Tibial nerve (tissue), 4 donors: ENCODE results near the gene EXOC6B. TPM values are rescaled to one million over a fixed set of nuclear protein-coding genes. Genes with fewer than 3 reads are reported as not detected.

Experiments
- DNase-seq, 2 donors: peaks; one replicate each; pipeline ENCODE4 v3.0.0-alpha.2; 2019; ENCODE audit warnings: low spot score in 2 of 2
- H3K27ac ChIP-seq, 4 donors: fragments of 200-600 bp; sonication (generic) in 3 of 4; one replicate each; pipeline ENCODE4 v1.5.1; 2017 to 2019; ENCODE audit warnings: mild to moderate bottlenecking in 1 of 4
- H3K27me3 ChIP-seq, 2 donors: fragments of 200-600 bp; sonication (generic) in 1 of 2; one replicate each; pipeline versions ENCODE4 v1.5.1 to v1.6.0; 2017 to 2019
- H3K36me3 ChIP-seq, 3 donors: fragments of 200-600 bp; sonication (generic); one replicate each; pipeline ENCODE4 v1.5.1; 2018 to 2019
- H3K4me1 ChIP-seq, 4 donors: fragments of 200-600 bp; sonication (generic) in 3 of 4; one replicate each; pipeline ENCODE4 v1.5.1; 2017 to 2019
- H3K4me3 ChIP-seq, 4 donors: fragments of 200-600 bp; sonication (generic) in 3 of 4; one replicate each; pipeline ENCODE4 v1.5.1; 2017 to 2019; ENCODE audit warnings: mild to moderate bottlenecking in 1 of 4, moderate library complexity in 1 of 4
- H3K9me3 ChIP-seq, 4 donors: fragments of 200-600 bp; sonication (generic) in 3 of 4; one replicate each; pipeline ENCODE4 v1.5.1; 2017 to 2019
- EP300 ChIP-seq, 2 donors: sonication (generic); formaldehyde crosslinking; IDR thresholded peaks; one replicate each; pipeline ENCODE4 v1.6.1; 2017; ENCODE audit warnings: antibody characterized with exemption in 2 of 2, mild to moderate bottlenecking in 1 of 2
- POLR2A ChIP-seq, 2 donors: fragments of 450-650 bp; IDR thresholded peaks; one replicate each; pipeline ENCODE4 v1.6.1; 2017; ENCODE audit warnings: antibody characterized with exemption in 2 of 2, mild to moderate bottlenecking in 2 of 2, moderate library complexity in 2 of 2
- WGBS, 2 donors: methylation state at CpG; one replicate each; pipeline ENCODE4 v1.1.5; 2018; 5-methylcytosine and 5-hydroxymethylcytosine counted together
- total RNA-seq, 4 donors: library from RNA; depleted of rRNA; stranded (reverse); fragments of >200 nt; gene quantifications; one replicate each; pipeline ENCODE4 v1.1.0, GENCODE V29; 2016
- TF ChIP-seq, protein P1 (sequence below), 5 experiments: fragments of 200-600 bp in 3 of 5; fragments of 450-650 bp in 2 of 5; sonication (generic) in 3 of 5; IDR thresholded peaks; one replicate each; pipeline ENCODE4 v1.5.1; 2016 to 2019; ENCODE audit warnings: antibody characterized with exemption in 5 of 5, mild to moderate bottlenecking in 3 of 5, moderate library complexity in 2 of 5

The EXOC6B gene
- total RNA-seq, 4 donors from 2014 or later = 22.1 to 41.1 (median 30.3) TPM

DNA sequence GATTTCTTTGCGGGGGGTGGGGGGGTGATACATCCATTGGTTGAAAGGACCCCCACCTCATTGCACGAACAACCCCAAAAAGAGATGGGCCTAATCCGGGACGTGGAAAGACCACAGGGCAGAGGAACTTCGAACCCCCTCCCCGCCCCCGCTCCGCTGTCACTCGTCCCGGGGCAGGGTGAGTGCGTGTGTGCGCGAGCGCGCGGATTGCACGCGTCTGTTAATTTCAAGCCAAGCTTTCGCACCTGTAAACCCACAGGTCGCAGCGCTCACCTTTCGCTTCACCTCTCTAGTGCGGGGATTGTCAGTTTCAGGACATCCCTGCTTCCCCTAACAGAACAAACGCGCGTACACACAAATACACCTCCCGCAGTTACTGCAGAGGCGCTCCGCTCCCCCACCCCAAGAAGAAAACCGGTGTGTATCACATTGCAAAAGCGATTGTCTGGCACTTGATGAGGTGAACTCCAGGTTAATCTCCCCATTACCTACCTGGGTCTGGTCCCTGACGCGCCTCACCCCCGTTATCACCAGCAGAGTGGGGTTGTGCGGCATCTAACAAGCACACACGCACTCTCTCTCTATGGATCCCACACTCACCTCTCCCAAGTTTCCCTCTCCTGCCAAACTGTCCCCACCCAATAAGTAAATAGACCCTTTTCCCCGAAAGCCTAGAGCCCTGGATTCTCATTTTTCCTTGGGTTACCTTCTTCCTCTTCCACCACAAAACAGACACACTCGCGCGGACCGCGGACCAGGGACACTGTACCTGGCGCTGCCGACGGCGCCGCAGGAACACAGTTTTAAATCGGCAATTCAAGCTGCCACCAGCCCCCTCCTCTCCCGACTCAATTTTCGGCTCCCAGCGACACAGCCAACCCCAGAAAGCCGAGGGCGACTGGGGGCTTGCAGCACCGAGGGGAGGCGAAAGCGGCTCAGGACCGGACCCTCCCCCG, 679.2 kb downstream of the EXOC6B start:
- Histone ChIP-seq H3K27me3 (peaks cover 2 to 67% of the 10 kb centered on the region in 2 donors), H3K4me1 (peaks cover 0 to 88% (median 63%) of the 10 kb centered on the region in 4 donors), H3K4me3 (peak overlapping the region; percentile 27 to 56 (median 34)), H3K36me3 (no peaks in the 10 kb centered on the region), H3K27ac (peak overlapping the region in 2 of 4 donors; percentile 57 to 80), H3K9me3 (no peaks in the 10 kb centered on the region)
- 4 to 7% methylated on average over 45 to 53 of the region's 58 CpGs for WGBS, 2 donors
- peak; percentile 3 to 11 for DNase-seq
- TF ChIP-seq, protein P1, sequence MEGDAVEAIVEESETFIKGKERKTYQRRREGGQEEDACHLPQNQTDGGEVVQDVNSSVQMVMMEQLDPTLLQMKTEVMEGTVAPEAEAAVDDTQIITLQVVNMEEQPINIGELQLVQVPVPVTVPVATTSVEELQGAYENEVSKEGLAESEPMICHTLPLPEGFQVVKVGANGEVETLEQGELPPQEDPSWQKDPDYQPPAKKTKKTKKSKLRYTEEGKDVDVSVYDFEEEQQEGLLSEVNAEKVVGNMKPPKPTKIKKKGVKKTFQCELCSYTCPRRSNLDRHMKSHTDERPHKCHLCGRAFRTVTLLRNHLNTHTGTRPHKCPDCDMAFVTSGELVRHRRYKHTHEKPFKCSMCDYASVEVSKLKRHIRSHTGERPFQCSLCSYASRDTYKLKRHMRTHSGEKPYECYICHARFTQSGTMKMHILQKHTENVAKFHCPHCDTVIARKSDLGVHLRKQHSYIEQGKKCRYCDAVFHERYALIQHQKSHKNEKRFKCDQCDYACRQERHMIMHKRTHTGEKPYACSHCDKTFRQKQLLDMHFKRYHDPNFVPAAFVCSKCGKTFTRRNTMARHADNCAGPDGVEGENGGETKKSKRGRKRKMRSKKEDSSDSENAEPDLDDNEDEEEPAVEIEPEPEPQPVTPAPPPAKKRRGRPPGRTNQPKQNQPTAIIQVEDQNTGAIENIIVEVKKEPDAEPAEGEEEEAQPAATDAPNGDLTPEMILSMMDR (IDR thresholded peaks at IDR 0.05) = no peak
- TF ChIP-seq POLR2A (IDR thresholded peaks at IDR 0.05) = no peak
- TF ChIP-seq EP300 (IDR thresholded peaks at IDR 0.05) = no peak

DNA sequence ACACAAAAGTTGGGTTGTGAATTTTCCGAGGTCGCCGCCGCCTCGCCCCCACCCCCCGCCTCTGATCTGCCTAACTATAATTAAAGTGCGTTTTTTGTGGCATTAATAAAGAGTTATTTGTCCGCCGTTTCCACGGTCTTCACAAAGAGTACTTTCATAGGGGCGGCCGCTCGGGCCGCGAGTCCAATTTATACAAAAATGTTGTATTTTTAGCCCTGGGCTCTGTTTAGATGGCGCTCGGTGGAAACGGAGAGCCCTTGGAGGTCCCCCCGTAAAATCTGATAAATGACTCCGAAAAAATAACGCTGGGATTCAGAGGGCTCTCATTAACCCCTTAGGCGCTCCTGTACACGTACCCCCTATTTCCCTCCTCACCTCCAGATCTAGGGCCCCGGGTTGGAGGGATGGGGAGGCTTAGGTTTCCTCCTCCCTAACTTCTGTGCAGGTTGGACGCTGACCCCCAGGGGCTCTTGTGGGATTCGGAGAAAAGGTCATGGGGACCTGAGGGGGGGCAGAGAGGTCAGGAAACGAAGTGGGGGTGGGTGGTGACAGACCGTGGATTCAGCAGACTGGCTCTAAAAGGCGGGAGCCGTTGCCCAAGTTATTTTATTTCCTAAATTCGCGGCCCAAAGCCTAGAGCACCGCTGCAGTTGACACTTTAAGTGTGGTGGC, 680.0 kb downstream of the EXOC6B start:
- peaks cover 2 to 67% of the 10 kb centered on the region in 2 donors for H3K27me3 ChIP-seq
- H3K4me3 ChIP-seq = peak overlapping the region; percentile 31 to 56 (median 39)
- 2% methylated on average over 33 of the region's 33 CpGs for WGBS, 2 donors
- H3K9me3 ChIP-seq = no peaks in the 10 kb centered on the region
- H3K36me3 ChIP-seq = no peaks in the 10 kb centered on the region
- H3K27ac ChIP-seq = peak overlapping the region in 2 of 4 donors; percentile 57 to 80
- peak in 1 of 2 donors; percentile 10 for DNase-seq
- H3K4me1 ChIP-seq = peaks cover 0 to 93% (median 63%) of the 10 kb centered on the region in 4 donors
- TF ChIP-seq EP300 (IDR thresholded peaks at IDR 0.05) (no peak), POLR2A (IDR thresholded peaks at IDR 0.05) (no peak)
- TF ChIP-seq, protein P1 (IDR thresholded peaks at IDR 0.05) = no peak

DNA sequence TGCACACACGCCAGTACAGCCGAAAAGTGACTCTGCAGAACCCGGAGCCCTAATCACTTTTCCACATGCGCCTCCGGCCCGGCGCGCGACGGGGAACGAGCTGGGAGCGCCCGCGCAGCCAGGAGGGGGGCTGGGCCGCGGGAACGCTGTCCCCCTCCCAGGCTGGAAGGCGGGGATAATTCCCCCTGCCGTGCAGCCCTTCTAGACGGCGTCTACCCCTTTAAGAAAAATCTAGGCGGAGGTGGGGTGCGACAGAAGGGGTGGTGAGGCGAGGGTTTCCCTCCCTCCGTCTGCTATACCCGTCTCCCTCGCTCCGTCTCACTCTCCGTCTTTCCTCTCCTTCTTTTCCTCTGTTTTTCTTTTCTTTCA, 680.6 kb downstream of the EXOC6B start:
- TF ChIP-seq, protein P1 (IDR thresholded peaks at IDR 0.05) = no peak
- TF ChIP-seq EP300 (IDR thresholded peaks at IDR 0.05) = peak in 1 of 2 donors; percentile 55
- no peak for TF ChIP-seq POLR2A (IDR thresholded peaks at IDR 0.05)
- peaks cover 2 to 67% of the 10 kb centered on the region in 2 donors for H3K27me3 ChIP-seq
- peaks cover 0 to 94% (median 61%) of the 10 kb centered on the region in 4 donors for H3K4me1 ChIP-seq
- no peaks in the 10 kb centered on the region for H3K9me3 ChIP-seq
- DNase-seq = peak; percentile 14 to 31
- no peaks in the 10 kb centered on the region for H3K36me3 ChIP-seq
- H3K27ac ChIP-seq = peak overlapping the region in 3 of 4 donors; percentile 32 to 80 (median 57)
- H3K4me3 ChIP-seq = peak overlapping the region; percentile 31 to 56 (median 39)
- WGBS, 2 donors = 1% methylated on average over 28 to 29 of the region's 29 CpGs

DNA sequence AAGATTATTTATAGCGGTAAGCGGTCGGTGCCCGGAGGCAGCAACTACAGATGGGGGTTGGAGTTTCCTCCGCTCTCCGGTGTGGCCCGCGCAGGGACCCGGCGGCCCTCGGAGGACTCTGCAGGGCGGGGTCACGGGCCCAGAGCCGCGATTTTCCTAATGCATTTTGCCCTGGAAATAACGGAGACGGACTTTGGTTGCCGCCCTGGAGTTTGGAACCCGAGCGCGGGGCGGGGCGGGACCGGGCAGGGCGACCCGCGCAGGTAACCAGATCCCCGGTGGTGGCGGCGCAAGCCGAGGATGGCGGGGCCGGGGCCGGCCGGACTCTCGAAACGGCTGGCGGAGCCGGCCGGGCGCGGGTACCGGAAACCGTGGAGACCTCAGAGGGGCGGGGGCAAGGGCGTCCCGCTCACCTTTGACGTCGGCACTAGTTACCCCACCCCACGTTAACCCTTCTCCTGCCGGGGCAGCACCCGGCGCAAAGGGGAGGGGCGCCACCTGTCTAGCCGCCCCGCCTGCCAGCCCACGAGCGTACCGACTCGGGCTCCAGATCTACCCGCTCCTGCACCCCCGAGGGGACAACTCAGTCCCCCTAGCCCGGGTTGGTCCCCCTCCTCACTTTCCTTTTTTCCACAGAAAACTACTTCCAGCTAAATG, 681.1 kb downstream of the EXOC6B start:
- H3K4me1 ChIP-seq = peaks cover 0 to 94% (median 56%) of the 10 kb centered on the region in 4 donors
- no peaks in the 10 kb centered on the region for H3K9me3 ChIP-seq
- DNase-seq = peak; percentile 27 to 59
- H3K36me3 ChIP-seq = no peaks in the 10 kb centered on the region
- H3K4me3 ChIP-seq = peak overlapping the region; percentile 31 to 56 (median 39)
- peak overlapping the region in 3 of 4 donors; percentile 32 to 80 (median 57) for H3K27ac ChIP-seq
- H3K27me3 ChIP-seq = peaks cover 2 to 62% of the 10 kb centered on the region in 2 donors
- WGBS, 2 donors = 0 to 1% methylated on average over 16 to 25 of the region's 63 CpGs
- TF ChIP-seq EP300 (IDR thresholded peaks at IDR 0.05) (no peak), POLR2A (IDR thresholded peaks at IDR 0.05) (no peak)
- TF ChIP-seq, protein P1 (IDR thresholded peaks at IDR 0.05) = no peak
